H1 (cell line): ENCODE data around the gene CABP4. TPM values are rescaled to one million over a fixed set of nuclear protein-coding genes. Genes with fewer than 3 reads are reported as not detected.

Experiments
- CTCF ChIA-PET: fragments of 300-600 bp; sonication (Branson Sonifier 250); formaldehyde crosslinking; loops from one replicate; lab custom pipeline; 2021; ENCODE audit not compliant: partially characterized antibody; lab: Charles Lee
- POLR2A ChIA-PET: fragments of 300-600 bp; sonication (Branson Sonifier 250); formaldehyde crosslinking; loops from one replicate; lab custom pipeline; 2021; ENCODE audit warnings: inconsistent platforms; ENCODE audit not compliant: partially characterized antibody; lab: Charles Lee
- DNase-seq, 2 experiments: peaks; one replicate each; pipeline versions ENCODE4 v3.0.0 to v3.0.0-alpha.2; 2010 to 2022; ENCODE audit warnings: low spot score in 2 of 2, low read depth in 1 of 2, mixed read lengths in 1 of 2
- FAIRE-seq: peaks from 2 replicates; lab custom pipeline; 2011; peaks lifted over from hg19 to GRCh38; lab: Jason Lieb, UNC
- H2AFZ ChIP-seq: 2 replicates; pipeline ENCODE4 v1.8.1; 2012; ENCODE audit warnings: low read length, inconsistent platforms
- H2AK5ac ChIP-seq: 2 replicates; pipeline ENCODE4 v1.6.1; 2013; ENCODE audit warnings: low read depth, low read length
- H2BK120ac ChIP-seq: replicated peaks from 2 replicates; pipeline ENCODE3; 2013; ENCODE audit warnings: low read depth, low read length, inconsistent platforms
- H2BK12ac ChIP-seq: 2 replicates; pipeline ENCODE4 v1.6.1; 2013; ENCODE audit warnings: low read depth, low read length
- H2BK15ac ChIP-seq: 2 replicates; pipeline ENCODE4 v1.6.1; 2013; ENCODE audit warnings: low read length
- H2BK20ac ChIP-seq: 2 replicates; pipeline ENCODE4 v1.6.1; 2013; ENCODE audit warnings: low read length
- H2BK5ac ChIP-seq: 2 replicates; pipeline ENCODE4 v1.6.1; 2013; ENCODE audit warnings: low read depth, low read length
- H3K14ac ChIP-seq: 2 replicates; pipeline ENCODE4 v1.6.1; 2013; ENCODE audit warnings: inconsistent platforms; ENCODE audit not compliant: insufficient read length
- H3K18ac ChIP-seq: 2 replicates; pipeline ENCODE4 v1.6.1; 2013; ENCODE audit warnings: low read length; ENCODE audit errors: extremely low read depth
- H3K23ac ChIP-seq: 2 replicates; pipeline ENCODE4 v1.6.1; 2013; ENCODE audit warnings: inconsistent platforms; ENCODE audit not compliant: insufficient read length
- H3K23me2 ChIP-seq: 2 replicates; pipeline ENCODE4 v1.6.1; 2013; ENCODE audit warnings: low read depth, low read length
- H3K27ac ChIP-seq: 2 replicates; pipeline ENCODE4 v1.6.1; 2011; ENCODE audit warnings: low read depth, low read length, inconsistent platforms
- H3K27me3 ChIP-seq, 4 experiments: replicated peaks in 1 of 4; 1 replicate in 1 of 4; 2 replicates in 3 of 4; pipeline versions ENCODE4 v1.6.1 to v1.8.1; 2011 to 2013; ENCODE audit warnings: low read length in 3 of 4, mild to moderate bottlenecking in 3 of 4, inconsistent platforms in 2 of 4, mixed read lengths in 2 of 4, moderate library complexity in 1 of 4; ENCODE audit not compliant: control insufficient read depth in 3 of 4, insufficient read depth in 3 of 4; ENCODE audit errors: extremely low read depth in 1 of 4
- H3K36me3 ChIP-seq, 4 experiments: 2 replicates each; pipeline versions ENCODE4 v1.6.1 to v1.8.1; 2011 to 2013; ENCODE audit warnings: mild to moderate bottlenecking in 4 of 4, low read length in 3 of 4, moderate library complexity in 2 of 4, control low read depth in 1 of 4, inconsistent platforms in 1 of 4; ENCODE audit not compliant: insufficient read depth in 4 of 4, control insufficient read depth in 2 of 4
- H3K4ac ChIP-seq: replicated peaks from 2 replicates; pipeline ENCODE3; 2013; ENCODE audit warnings: low read length, low read depth, mixed read lengths, inconsistent platforms; ENCODE audit not compliant: insufficient read length
- H3K4me1 ChIP-seq, 4 experiments: replicated peaks in 1 of 4; 1 replicate in 1 of 4; 2 replicates in 3 of 4; pipeline versions ENCODE4 v1.6.1 to v1.8.1; 2011 to 2013; ENCODE audit warnings: low read length in 3 of 4, inconsistent platforms in 2 of 4, mixed read lengths in 1 of 4; ENCODE audit not compliant: insufficient read depth in 4 of 4, control insufficient read depth in 3 of 4
- H3K4me2 ChIP-seq, 2 experiments: 2 replicates each; pipeline versions ENCODE4 v1.6.1 to v1.8.1; 2011 to 2013; ENCODE audit warnings: low read depth in 2 of 2, low read length in 2 of 2, control low read depth in 1 of 2, inconsistent platforms in 1 of 2, mild to moderate bottlenecking in 1 of 2; ENCODE audit not compliant: insufficient read depth in 1 of 2
- H3K4me3 ChIP-seq, 4 experiments: fragments of 200-600, 300-600 bp in 1 of 4; sonication (generic), shearing (Covaris generic), sonication (Bioruptor Twin) in 1 of 4; 2 replicates each; pipeline versions ENCODE4 v1.5.1 to v1.8.1; 2011 to 2016; ENCODE audit warnings: low read length in 4 of 4, low read depth in 3 of 4, control low read depth in 2 of 4, inconsistent platforms in 2 of 4, mild to moderate bottlenecking in 2 of 4, mixed read lengths in 1 of 4, moderate library complexity in 1 of 4; ENCODE audit not compliant: insufficient read depth in 2 of 4; ENCODE audit errors: extremely low read depth in 1 of 4
- H3K56ac ChIP-seq: replicated peaks from 2 replicates; pipeline ENCODE3; 2013; ENCODE audit warnings: low read depth, mild to moderate bottlenecking, mixed read lengths, low read length, inconsistent platforms; ENCODE audit not compliant: insufficient read length
- H3K79me1 ChIP-seq: 2 replicates; pipeline ENCODE4 v1.6.1; 2013; ENCODE audit warnings: low read depth, low read length, control low read depth
- H3K79me2 ChIP-seq, 2 experiments: 2 replicates each; pipeline versions ENCODE4 v1.6.1 to v1.8.1; 2012 to 2013; ENCODE audit warnings: low read length in 2 of 2, mild to moderate bottlenecking in 2 of 2, inconsistent platforms in 1 of 2; ENCODE audit not compliant: insufficient read depth in 2 of 2, control insufficient read depth in 1 of 2
- H3K9ac ChIP-seq, 4 experiments: replicated peaks in 1 of 4; 1 replicate in 1 of 4; 2 replicates in 3 of 4; pipeline versions ENCODE4 v1.6.1 to v1.8.1; 2011 to 2013; ENCODE audit warnings: low read depth in 3 of 4, low read length in 3 of 4, control low read depth in 2 of 4, mild to moderate bottlenecking in 2 of 4, moderate library complexity in 2 of 4, inconsistent platforms in 1 of 4; ENCODE audit errors: extremely low read depth in 1 of 4
- H3K9me3 ChIP-seq, 2 experiments: 2 replicates each; pipeline versions ENCODE4 v1.6.1 to v1.8.1; 2012 to 2013; ENCODE audit warnings: mild to moderate bottlenecking in 2 of 2, moderate library complexity in 2 of 2, control low read depth in 1 of 2, inconsistent platforms in 1 of 2, low read depth in 1 of 2, low read length in 1 of 2, mixed read lengths in 1 of 2; ENCODE audit not compliant: insufficient read depth in 2 of 2
- H4K20me1 ChIP-seq, 2 experiments: replicated peaks in 1 of 2; 2 replicates each; pipeline versions ENCODE3 to v1.8.1; 2011 to 2013; ENCODE audit warnings: inconsistent platforms in 2 of 2, low read length in 2 of 2, mild to moderate bottlenecking in 1 of 2; ENCODE audit not compliant: insufficient read depth in 2 of 2, control insufficient read depth in 1 of 2
- H4K5ac ChIP-seq: 2 replicates; pipeline ENCODE4 v1.6.1; 2013; ENCODE audit warnings: low read length, low read depth, mixed read lengths, inconsistent platforms; ENCODE audit not compliant: insufficient read length
- H4K8ac ChIP-seq: 2 replicates; pipeline ENCODE4 v1.8.0; 2013; ENCODE audit warnings: mild to moderate bottlenecking, moderate library complexity, low read length, inconsistent platforms; ENCODE audit not compliant: insufficient read depth; ENCODE audit errors: extremely low read depth
- H4K91ac ChIP-seq: replicated peaks from 2 replicates; pipeline ENCODE3; 2013; ENCODE audit warnings: low read length, mixed read lengths, inconsistent platforms; ENCODE audit not compliant: insufficient read length
- CREB1 ChIP-seq: IDR thresholded peaks from 2 replicates; pipeline ENCODE4 v1.6.1; 2012; ENCODE audit warnings: inconsistent platforms
- WGBS, 2 experiments: shearing (Covaris generic) in 1 of 2; methylation state at CpG; one replicate each; pipeline versions ENCODE4 v1.1.6 to v1.1.7; 2013 to 2015; ENCODE audit warnings: low lambda C conversion rate in 2 of 2, mixed read lengths in 2 of 2, inconsistent platforms in 1 of 2, low coverage in 1 of 2, missing lambda C conversion rate in 1 of 2; ENCODE audit not compliant: insufficient replicate concordance in 2 of 2, insufficient coverage in 1 of 2, insufficient read length in 1 of 2; ENCODE audit errors: extremely low coverage in 1 of 2, missing lambda C conversion rate in 1 of 2; 5-methylcytosine and 5-hydroxymethylcytosine counted together
- polyA plus RNA-seq, 7 experiments: library from polyadenylated mRNA; depleted of rRNA in 3 of 7; stranded (reverse) in 5 of 7; unstranded in 2 of 7; fragments of >200 nt in 5 of 7; fragments of 200-250 nt in 2 of 7; gene quantifications; 1 replicate in 5 of 7; 2 replicates in 1 of 7; 4 replicates in 1 of 7; pipeline versions ENCODE4 v1.2.1 to v1.2.3, GENCODE V29; 2011 to 2013; ENCODE audit warnings: missing spikeins in 2 of 7, mixed read lengths in 2 of 7
- total RNA-seq: library from RNA; stranded (reverse); fragmentation: NEBNext Ultra II Directional; extraction: Animal tissue kit (Norgen Biotek cat#: 25700); gene quantifications from 2 replicates; pipeline ENCODE4 v1.2.1, GENCODE V29; 2021

Gene CABP4
- total and polyA plus RNA-seq, 2 of the 8 experiments (the other 6 are each of a cell fraction or from before 2014, with no cell fraction given) = not detected

DNA sequence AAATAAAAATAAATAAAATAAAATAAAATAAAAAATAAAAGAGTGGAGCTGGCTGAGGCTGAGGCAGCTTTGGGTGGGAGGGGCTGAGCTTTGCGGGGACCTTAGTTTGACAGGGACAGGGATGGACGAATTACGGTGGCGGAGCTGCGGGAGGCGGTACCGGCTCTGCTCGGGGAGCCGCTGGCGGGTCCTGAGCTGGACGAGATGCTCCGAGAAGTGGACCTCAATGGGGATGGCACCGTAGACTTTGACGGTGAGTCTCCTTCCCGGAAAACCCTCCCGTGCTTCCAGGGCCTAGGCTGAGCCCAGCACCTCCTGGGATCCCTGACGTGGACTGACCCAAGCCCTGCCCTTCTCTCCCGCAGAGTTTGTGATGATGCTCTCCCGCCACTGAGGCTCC is 3.1 kb downstream of the CABP4 start:
- H3K56ac ChIP-seq = no peak overlapping the region
- no peak overlapping the region for H3K23ac ChIP-seq
- no peak overlapping the region for H4K8ac ChIP-seq
- H3K23me2 ChIP-seq = no peaks in the 10 kb centered on the region
- H2AK5ac ChIP-seq = no peak overlapping the region
- FAIRE-seq (no peak), DNase-seq (no peak)
- H3K27me3 ChIP-seq = no peaks in the 10 kb centered on the region
- POLR2A ChIA-PET = interaction anchor here (0.7 to 4.3 kb wide), 5 partner anchors 9 to 88 kb away, joined by 3 to 27 read pairs (median 4); partner anchors contain the start of genes PTPRCAP and TMEM134
- no peak overlapping the region for H2BK20ac ChIP-seq
- H3K4me1 ChIP-seq = no peaks in the 10 kb centered on the region
- no peak overlapping the region for H3K4me3 ChIP-seq
- no peak overlapping the region for H2BK12ac ChIP-seq
- no peak overlapping the region for H4K91ac ChIP-seq
- no peak overlapping the region for H2BK5ac ChIP-seq
- H2AFZ ChIP-seq = no peak overlapping the region
- 94% methylated on average over 15 of the region's 19 CpGs; no CpG with 5 or more reads in 1 of the 2 experiments for WGBS, 2 experiments
- H3K4ac ChIP-seq = no peak overlapping the region
- no peaks in the 10 kb centered on the region for H3K9me3 ChIP-seq
- H3K18ac ChIP-seq = no peak overlapping the region
- H4K20me1 ChIP-seq = no peaks in the 10 kb centered on the region
- no peak overlapping the region; a peak in 1 of 7 replicates for H3K9ac ChIP-seq
- TF ChIP-seq CREB1 = no peak
- CTCF ChIA-PET = interaction anchor here (0.6 kb wide), 1 partner anchor 26 kb away, joined by 3 read pairs; no protein-coding TSS in a partner anchor
- no peaks in the 10 kb centered on the region for H3K36me3 ChIP-seq
- no peak overlapping the region for H3K14ac ChIP-seq
- no peak overlapping the region for H3K4me2 ChIP-seq
- H3K79me2 ChIP-seq = no peaks in the 10 kb centered on the region
- no peak overlapping the region for H2BK120ac ChIP-seq
- H2BK15ac ChIP-seq = no peak overlapping the region
- H3K79me1 ChIP-seq = no peaks in the 10 kb centered on the region
- H4K5ac ChIP-seq = no peak overlapping the region
- H3K27ac ChIP-seq = no peak overlapping the region
